KMS-11 (cell line): ENCODE results near the gene SERINC2.

Experiments used
- H2AFZ ChIP-seq: fragments of 200-600 bp; sonication (generic); 2 replicates; pipeline ENCODE4 v1.6.1; 2016; ENCODE audit warnings: antibody characterized with exemption, mixed run types, low read depth
- H3K27ac ChIP-seq: fragments of 200-600 bp; sonication (generic); 2 replicates; pipeline ENCODE4 v1.6.1; 2016; ENCODE audit warnings: mild to moderate bottlenecking, mixed run types
- H3K27me3 ChIP-seq: fragments of 200-600 bp; sonication (generic); 2 replicates; pipeline ENCODE4 v1.6.1; 2017; ENCODE audit warnings: mild to moderate bottlenecking, low read depth, mixed run types, moderate library complexity; ENCODE audit not compliant: insufficient read depth
- H3K36me3 ChIP-seq: fragments of 200-600 bp; sonication (generic); 2 replicates; pipeline ENCODE4 v1.6.1; 2017; ENCODE audit warnings: mild to moderate bottlenecking, mixed run types; ENCODE audit not compliant: insufficient read depth
- H3K4me1 ChIP-seq: fragments of 200-600 bp; sonication (generic); 2 replicates; pipeline ENCODE4 v1.6.1; 2016; ENCODE audit warnings: mild to moderate bottlenecking, low read depth, mixed run types; ENCODE audit not compliant: poor library complexity, severe bottlenecking
- H3K4me2 ChIP-seq: fragments of 200-600 bp; sonication (generic); 2 replicates; pipeline ENCODE4 v1.7.0; 2016; ENCODE audit warnings: mild to moderate bottlenecking, mixed run types
- H3K4me3 ChIP-seq: fragments of 200-600 bp; sonication (generic); IDR thresholded peaks from 2 replicates; pipeline ENCODE4 v1.6.1; 2017; ENCODE audit warnings: low read depth, low read length, mixed read lengths; ENCODE audit not compliant: insufficient read depth
- H3K79me2 ChIP-seq: fragments of 200-600 bp; sonication (generic); 2 replicates; pipeline ENCODE4 v1.6.1; 2016; ENCODE audit warnings: low read depth, mixed run types; ENCODE audit not compliant: insufficient read depth
- H3K9ac ChIP-seq: fragments of 200-600 bp; sonication (generic); 2 replicates; pipeline ENCODE4 v1.6.1; 2016; ENCODE audit warnings: mild to moderate bottlenecking, mixed run types
- H4K20me1 ChIP-seq: fragments of 200-600 bp; sonication (generic); 2 replicates; pipeline ENCODE4 v1.6.1; 2016; ENCODE audit warnings: mild to moderate bottlenecking, mixed run types; ENCODE audit not compliant: insufficient read depth
- TF ChIP-seq, protein P1 (sequence below): fragments of 200-600 bp; sonication (generic); conservative IDR thresholded peaks from 2 replicates; pipeline ENCODE4 v1.6.1; 2017; ENCODE audit warnings: low read depth, mild to moderate bottlenecking, antibody characterized with exemption, low read length, moderate library complexity, mixed read lengths

The SERINC2 gene

GRCh38 chr1:31437433-31438037 lies 24.5 kb downstream of the SERINC2 start:
- Histone ChIP-seq H3K9ac (no peak overlapping the region), H3K4me2 (no peak overlapping the region), H4K20me1 (no peaks in the 10 kb centered on the region), H2AFZ (no peak overlapping the region), H3K79me2 (no peaks in the 10 kb centered on the region), H3K4me3 (no peak overlapping the region), H3K36me3 (no peaks in the 10 kb centered on the region), H3K27ac (no peak overlapping the region), H3K4me1 (peaks cover 17% of the 10 kb centered on the region), H3K27me3 (no peaks in the 10 kb centered on the region)
- TF ChIP-seq, protein P1, sequence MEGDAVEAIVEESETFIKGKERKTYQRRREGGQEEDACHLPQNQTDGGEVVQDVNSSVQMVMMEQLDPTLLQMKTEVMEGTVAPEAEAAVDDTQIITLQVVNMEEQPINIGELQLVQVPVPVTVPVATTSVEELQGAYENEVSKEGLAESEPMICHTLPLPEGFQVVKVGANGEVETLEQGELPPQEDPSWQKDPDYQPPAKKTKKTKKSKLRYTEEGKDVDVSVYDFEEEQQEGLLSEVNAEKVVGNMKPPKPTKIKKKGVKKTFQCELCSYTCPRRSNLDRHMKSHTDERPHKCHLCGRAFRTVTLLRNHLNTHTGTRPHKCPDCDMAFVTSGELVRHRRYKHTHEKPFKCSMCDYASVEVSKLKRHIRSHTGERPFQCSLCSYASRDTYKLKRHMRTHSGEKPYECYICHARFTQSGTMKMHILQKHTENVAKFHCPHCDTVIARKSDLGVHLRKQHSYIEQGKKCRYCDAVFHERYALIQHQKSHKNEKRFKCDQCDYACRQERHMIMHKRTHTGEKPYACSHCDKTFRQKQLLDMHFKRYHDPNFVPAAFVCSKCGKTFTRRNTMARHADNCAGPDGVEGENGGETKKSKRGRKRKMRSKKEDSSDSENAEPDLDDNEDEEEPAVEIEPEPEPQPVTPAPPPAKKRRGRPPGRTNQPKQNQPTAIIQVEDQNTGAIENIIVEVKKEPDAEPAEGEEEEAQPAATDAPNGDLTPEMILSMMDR = no peak

GRCh38 chr1:31439276-31439675 lies 26.3 kb downstream of the SERINC2 start:
- Histone ChIP-seq H3K4me3 (no peak overlapping the region), H3K4me2 (no peak overlapping the region), H3K36me3 (no peaks in the 10 kb centered on the region), H3K27me3 (no peaks in the 10 kb centered on the region), H4K20me1 (no peaks in the 10 kb centered on the region), H3K79me2 (no peaks in the 10 kb centered on the region), H3K27ac (no peak overlapping the region), H2AFZ (no peak overlapping the region), H3K4me1 (peaks cover 17% of the 10 kb centered on the region), H3K9ac (no peak overlapping the region)
- TF ChIP-seq, protein P1 = no peak

GRCh38 chr1:31441073-31441472 lies 28.1 kb downstream of the SERINC2 start:
- peak overlapping the region; percentile 13; the same call in 1 of the 2 replicates for H3K4me2 ChIP-seq
- H3K27me3 ChIP-seq = no peaks in the 10 kb centered on the region
- no peaks in the 10 kb centered on the region for H4K20me1 ChIP-seq
- H3K79me2 ChIP-seq = no peaks in the 10 kb centered on the region
- no peak overlapping the region for H2AFZ ChIP-seq
- H3K4me3 ChIP-seq = no peak overlapping the region
- TF ChIP-seq, protein P1 = no peak
- H3K36me3 ChIP-seq = no peaks in the 10 kb centered on the region
- no peak overlapping the region for H3K9ac ChIP-seq
- peaks cover 17% of the 10 kb centered on the region for H3K4me1 ChIP-seq
- no peak overlapping the region for H3K27ac ChIP-seq

GRCh38 chr1:31441558-31441957 lies 28.5 kb downstream of the SERINC2 start:
- no peak overlapping the region for H2AFZ ChIP-seq
- no peak overlapping the region for H3K4me3 ChIP-seq
- H3K27me3 ChIP-seq = no peaks in the 10 kb centered on the region
- no peak overlapping the region for H3K27ac ChIP-seq
- no peak overlapping the region for H3K9ac ChIP-seq
- peaks cover 17% of the 10 kb centered on the region for H3K4me1 ChIP-seq
- no peaks in the 10 kb centered on the region for H4K20me1 ChIP-seq
- H3K36me3 ChIP-seq = no peaks in the 10 kb centered on the region
- TF ChIP-seq, protein P1 = no peak
- no peaks in the 10 kb centered on the region for H3K79me2 ChIP-seq
- H3K4me2 ChIP-seq = peak overlapping the region; percentile 13; the same call in 1 of the 2 replicates
